ENCODE measurements around the gene NETO1.

The NETO1 gene

GRCh38 chr18:72848503-72849237 lies 19.1 kb downstream of the NETO1 start:
- in situ Hi-C loops (cut with HindIII; ENCODE audit: low pct_ligation_motif_present, low pct_unique_long_range_greater_than_20kb, low sequenced_read_pairs), result no loop called here
- no peak for DNase-seq

GRCh38 chr18:72847771-72848170 lies 20.0 kb downstream of the NETO1 start:
- DNase-seq, result no peak
- in situ Hi-C loops (cut with HindIII; ENCODE audit: low pct_ligation_motif_present, low pct_unique_long_range_greater_than_20kb, low sequenced_read_pairs), result no loop called here

GRCh38 chr18:72846736-72847533 lies 20.9 kb downstream of the NETO1 start:
- in situ Hi-C loops (cut with HindIII; ENCODE audit: low pct_ligation_motif_present, low pct_unique_long_range_greater_than_20kb, low sequenced_read_pairs), result no loop called here
- no peak for DNase-seq

GRCh38 chr18:72843743-72844142 lies 24.0 kb downstream of the NETO1 start:
- in situ Hi-C loops (cut with HindIII; ENCODE audit: low pct_ligation_motif_present, low pct_unique_long_range_greater_than_20kb, low sequenced_read_pairs), result no loop called here
- DNase-seq, result no peak

GRCh38 chr18:72840109-72840508 lies 27.7 kb downstream of the NETO1 start:
- DNase-seq, result no peak
- in situ Hi-C loops (cut with HindIII; ENCODE audit: low pct_ligation_motif_present, low pct_unique_long_range_greater_than_20kb, low sequenced_read_pairs), result no loop called here

GRCh38 chr18:72834731-72835130 lies 33.1 kb downstream of the NETO1 start:
- in situ Hi-C loops (cut with HindIII; ENCODE audit: low pct_ligation_motif_present, low pct_unique_long_range_greater_than_20kb, low sequenced_read_pairs), result no loop called here
- no peak for DNase-seq

GRCh38 chr18:72833471-72833870 lies 34.3 kb downstream of the NETO1 start:
- no peak for DNase-seq
- in situ Hi-C loops (cut with HindIII; ENCODE audit: low pct_ligation_motif_present, low pct_unique_long_range_greater_than_20kb, low sequenced_read_pairs), result no loop called here

- in situ Hi-C loops (cut with HindIII; ENCODE audit: low pct_ligation_motif_present, low pct_unique_long_range_greater_than_20kb, low sequenced_read_pairs), result no loop called here
- peak; percentile 21 for DNase-seq
Observed at GRCh38 chr18:72830109-72830508, 37.7 kb downstream of the NETO1 start.

GRCh38 chr18:72828601-72829000 lies 39.2 kb downstream of the NETO1 start:
- in situ Hi-C loops (cut with HindIII; ENCODE audit: low pct_ligation_motif_present, low pct_unique_long_range_greater_than_20kb, low sequenced_read_pairs), result no loop called here
- DNase-seq, result no peak

GRCh38 chr18:72826736-72827135 lies 41.1 kb downstream of the NETO1 start:
- in situ Hi-C loops (cut with HindIII; ENCODE audit: low pct_ligation_motif_present, low pct_unique_long_range_greater_than_20kb, low sequenced_read_pairs), result no loop called here
- DNase-seq, result no peak

- in situ Hi-C loops (cut with HindIII; ENCODE audit: low pct_ligation_motif_present, low pct_unique_long_range_greater_than_20kb, low sequenced_read_pairs), result no loop called here
- DNase-seq, result no peak
Observed at GRCh38 chr18:72823345-72823744, 44.4 kb downstream of the NETO1 start.

GRCh38 chr18:72822202-72822601 lies 45.6 kb downstream of the NETO1 start:
- DNase-seq, result no peak

GRCh38 chr18:72820571-72820970 lies 47.2 kb downstream of the NETO1 start:
- in situ Hi-C loops (cut with HindIII; ENCODE audit: low pct_ligation_motif_present, low pct_unique_long_range_greater_than_20kb, low sequenced_read_pairs), result no loop called here

More at GRCh38 chr18:72822202-72822601, 45.6 kb downstream of the NETO1 start:
- in situ Hi-C loops (cut with HindIII; ENCODE audit: low pct_ligation_motif_present, low pct_unique_long_range_greater_than_20kb, low sequenced_read_pairs), result no loop called here

GRCh38 chr18:72819050-72819449 lies 48.7 kb downstream of the NETO1 start:
- DNase-seq, result no peak
- in situ Hi-C loops (cut with HindIII; ENCODE audit: low pct_ligation_motif_present, low pct_unique_long_range_greater_than_20kb, low sequenced_read_pairs), result no loop called here

More at GRCh38 chr18:72820571-72820970, 47.2 kb downstream of the NETO1 start:
- DNase-seq, result no peak

- DNase-seq, result no peak
- in situ Hi-C loops (cut with HindIII; ENCODE audit: low pct_ligation_motif_present, low pct_unique_long_range_greater_than_20kb, low sequenced_read_pairs), result no loop called here
Observed at GRCh38 chr18:72811047-72811446, 56.7 kb downstream of the NETO1 start.

- in situ Hi-C loops (cut with HindIII; ENCODE audit: low pct_ligation_motif_present, low pct_unique_long_range_greater_than_20kb, low sequenced_read_pairs), result no loop called here
Observed at GRCh38 chr18:72808680-72809079, 59.1 kb downstream of the NETO1 start.

GRCh38 chr18:72799106-72799505 lies 68.7 kb downstream of the NETO1 start:
- in situ Hi-C loops (cut with HindIII; ENCODE audit: low pct_ligation_motif_present, low pct_unique_long_range_greater_than_20kb, low sequenced_read_pairs), result no loop called here
- DNase-seq, result no peak

More at GRCh38 chr18:72808680-72809079, 59.1 kb downstream of the NETO1 start:
- DNase-seq, result no peak

GRCh38 chr18:72783530-72783929 lies 84.3 kb downstream of the NETO1 start:
- in situ Hi-C loops (cut with HindIII; ENCODE audit: low pct_ligation_motif_present, low pct_unique_long_range_greater_than_20kb, low sequenced_read_pairs), result no loop called here
- no peak for DNase-seq

- DNase-seq, result no peak
- in situ Hi-C loops (cut with HindIII; ENCODE audit: low pct_ligation_motif_present, low pct_unique_long_range_greater_than_20kb, low sequenced_read_pairs), result no loop called here
Observed at GRCh38 chr18:72774914-72775313, 92.9 kb downstream of the NETO1 start.

GRCh38 chr18:72772916-72773315 lies 94.9 kb downstream of the NETO1 start:
- no peak for DNase-seq
- in situ Hi-C loops (cut with HindIII; ENCODE audit: low pct_ligation_motif_present, low pct_unique_long_range_greater_than_20kb, low sequenced_read_pairs), result no loop called here
